Body of pancreas (tissue), 4 donors: ENCODE results near the gene ZCCHC7. TPM values are rescaled to one million over a fixed set of nuclear protein-coding genes. Genes with fewer than 3 reads are reported as not detected.
"Not testable (repeated sequence)": the region's sequence is repeated elsewhere in the genome, so short reads cannot be mapped to it uniquely, and the experiment has no call there.

ENCODE experiments used
- ATAC-seq: fragments of 150-250 bp; one replicate; pipeline ENCODE4 v1.9.1; 2016
- DNase-seq, 4 donors: peaks; one replicate each; pipeline ENCODE4 v3.0.0-alpha.2; 2019
- H3K27ac ChIP-seq, 4 donors: fragments of 200-600 bp; sonication (generic); 1 replicate in 3 of 4; 2 replicates in 1 of 4; pipeline versions ENCODE4 v1.5.1 to v1.6.1; 2016 to 2019; ENCODE audit warnings: mild to moderate bottlenecking in 1 of 4, mixed read lengths in 1 of 4, moderate library complexity in 1 of 4
- H3K27me3 ChIP-seq, 2 donors: fragments of 200-600 bp; sonication (generic); one replicate each; pipeline ENCODE4 v1.6.0; 2016; ENCODE audit warnings: mild to moderate bottlenecking in 1 of 2
- H3K36me3 ChIP-seq, 2 donors: fragments of 200-600 bp; sonication (generic); replicated peaks in 1 of 2; 2 replicates each; pipeline ENCODE4 v1.5.1; 2016; ENCODE audit warnings: low read depth in 2 of 2; ENCODE audit not compliant: insufficient read depth in 1 of 2
- H3K4me1 ChIP-seq: fragments of 200-600 bp; sonication (generic); one replicate; pipeline ENCODE4 v1.6.0; 2016
- H3K4me3 ChIP-seq, 2 donors: fragments of 200-600 bp; sonication (generic); 1 replicate in 1 of 2; 2 replicates in 1 of 2; pipeline ENCODE4 v1.5.1; 2016 to 2019
- H3K9me3 ChIP-seq, 3 donors: fragments of 200-600 bp; sonication (generic); 1 replicate in 2 of 3; 2 replicates in 1 of 3; pipeline ENCODE4 v1.5.1; 2016
- POLR2A ChIP-seq, 3 donors: fragments of 450-650 bp; IDR thresholded peaks; one replicate each; pipeline ENCODE4 v1.6.1; 2016; ENCODE audit warnings: antibody characterized with exemption in 3 of 3, mild to moderate bottlenecking in 2 of 3
- WGBS, 2 donors: methylation state at CpG; one replicate each; pipeline ENCODE4 v1.1.5; 2017; 5-methylcytosine and 5-hydroxymethylcytosine counted together
- intact Hi-C: fragments of 100-400 bp; cut with DNase I; formaldehyde crosslinking; loops from one replicate; pipeline ENCODE4 v1.15.1; 2023
- total RNA-seq, 2 donors: library from RNA; depleted of rRNA; stranded (reverse); fragments of >200 nt; gene quantifications; one replicate each; pipeline ENCODE4 v1.1.0, GENCODE V29; 2016
- TF ChIP-seq, protein P1 (sequence below), 7 experiments: fragments of 450-650 bp in 4 of 7; fragments of 200-600 bp in 3 of 7; sonication (generic) in 3 of 7; IDR thresholded peaks; one replicate each; pipeline ENCODE4 v1.5.1; 2016 to 2019; ENCODE audit warnings: antibody characterized with exemption in 7 of 7

The ZCCHC7 gene
- total RNA-seq, 2 donors from 2014 or later = 10.1 to 18.1 TPM

DNA sequence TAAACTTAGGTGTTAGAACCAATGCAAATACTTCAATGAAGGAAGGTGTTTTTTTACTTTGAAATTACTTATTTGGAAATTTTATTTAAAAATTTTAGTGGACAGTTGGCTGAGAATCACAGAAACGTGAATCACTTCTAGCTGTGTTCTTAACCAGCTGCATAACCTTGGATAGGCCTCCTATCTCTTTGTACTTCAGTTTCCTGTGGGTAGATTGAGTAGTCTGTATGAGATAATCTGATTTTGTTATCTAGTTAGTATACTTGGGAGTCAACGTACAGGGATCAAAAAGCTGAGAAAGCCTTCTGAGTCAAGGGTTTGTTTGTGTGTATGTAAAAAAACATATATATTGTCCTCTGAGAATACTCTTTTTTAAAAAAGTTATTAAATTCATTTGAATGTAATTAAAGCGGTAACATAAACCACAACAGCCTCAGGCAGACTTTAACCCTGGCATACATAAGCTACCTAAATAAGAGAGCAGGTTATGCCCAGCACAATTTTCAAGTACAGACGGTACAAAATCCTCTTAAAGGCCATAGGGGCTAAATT lies 38.1 kb upstream of the ZCCHC7 start:
- TF ChIP-seq, protein P1, sequence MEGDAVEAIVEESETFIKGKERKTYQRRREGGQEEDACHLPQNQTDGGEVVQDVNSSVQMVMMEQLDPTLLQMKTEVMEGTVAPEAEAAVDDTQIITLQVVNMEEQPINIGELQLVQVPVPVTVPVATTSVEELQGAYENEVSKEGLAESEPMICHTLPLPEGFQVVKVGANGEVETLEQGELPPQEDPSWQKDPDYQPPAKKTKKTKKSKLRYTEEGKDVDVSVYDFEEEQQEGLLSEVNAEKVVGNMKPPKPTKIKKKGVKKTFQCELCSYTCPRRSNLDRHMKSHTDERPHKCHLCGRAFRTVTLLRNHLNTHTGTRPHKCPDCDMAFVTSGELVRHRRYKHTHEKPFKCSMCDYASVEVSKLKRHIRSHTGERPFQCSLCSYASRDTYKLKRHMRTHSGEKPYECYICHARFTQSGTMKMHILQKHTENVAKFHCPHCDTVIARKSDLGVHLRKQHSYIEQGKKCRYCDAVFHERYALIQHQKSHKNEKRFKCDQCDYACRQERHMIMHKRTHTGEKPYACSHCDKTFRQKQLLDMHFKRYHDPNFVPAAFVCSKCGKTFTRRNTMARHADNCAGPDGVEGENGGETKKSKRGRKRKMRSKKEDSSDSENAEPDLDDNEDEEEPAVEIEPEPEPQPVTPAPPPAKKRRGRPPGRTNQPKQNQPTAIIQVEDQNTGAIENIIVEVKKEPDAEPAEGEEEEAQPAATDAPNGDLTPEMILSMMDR (IDR thresholded peaks at IDR 0.05) = no peak
- TF ChIP-seq POLR2A (IDR thresholded peaks at IDR 0.05) = no peak
- ATAC-seq = no peak
- Histone ChIP-seq H3K4me1 (peaks cover 42% of the 10 kb centered on the region), H3K4me3 (no peak overlapping the region), H3K27ac (no peak overlapping the region), H3K27me3 (no peaks in the 10 kb centered on the region), H3K9me3 (no peaks in the 10 kb centered on the region), H3K36me3 (peaks cover 0 to 3% of the 10 kb centered on the region in 2 donors)
- no peak for DNase-seq
- intact Hi-C loops = no loop called here
- 39 to 45% methylated on average over 4 of the region's 4 CpGs for WGBS, 2 donors

- Histone ChIP-seq H3K4me3 (no peak overlapping the region), H3K4me1 (peaks cover 42% of the 10 kb centered on the region), H3K9me3 (no peaks in the 10 kb centered on the region), H3K27me3 (no peaks in the 10 kb centered on the region), H3K36me3 (peaks cover 0 to 3% of the 10 kb centered on the region in 2 donors), H3K27ac (no peak overlapping the region)
- no peak for DNase-seq
- TF ChIP-seq POLR2A (IDR thresholded peaks at IDR 0.05) = no peak
- TF ChIP-seq, protein P1 (IDR thresholded peaks at IDR 0.05) = no peak
- intact Hi-C loops = no loop called here
- ATAC-seq = no peak
Measured at GRCh38 chr9:37083654-37084053, 36.7 kb upstream of the ZCCHC7 start.

DNA sequence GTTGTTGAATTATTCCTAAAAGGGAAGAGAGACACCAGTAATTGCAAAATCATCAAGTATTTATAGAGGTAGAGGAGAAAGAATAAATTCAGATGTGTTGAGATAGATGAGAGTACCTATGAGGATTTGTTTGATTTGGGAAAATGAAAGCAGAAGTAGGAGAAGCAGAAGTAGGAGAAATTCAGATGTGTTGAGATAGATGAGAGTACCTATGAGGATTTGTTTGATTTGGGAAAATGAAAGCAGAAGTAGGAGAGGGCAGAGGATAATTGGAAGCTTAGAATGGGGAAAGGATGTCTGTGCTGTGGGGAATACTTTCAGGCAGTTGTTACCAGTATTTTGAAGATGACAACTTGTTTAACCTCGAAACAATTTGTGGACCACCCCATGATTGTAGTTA lies 35.1 kb upstream of the ZCCHC7 start:
- no peak overlapping the region for H3K4me3 ChIP-seq
- no peaks in the 10 kb centered on the region for H3K27me3 ChIP-seq
- ATAC-seq (no peak), DNase-seq (no peak)
- H3K4me1 ChIP-seq = peaks cover 37% of the 10 kb centered on the region
- no peaks in the 10 kb centered on the region for H3K9me3 ChIP-seq
- peaks cover 0 to 3% of the 10 kb centered on the region in 2 donors for H3K36me3 ChIP-seq
- no peak overlapping the region for H3K27ac ChIP-seq
- TF ChIP-seq POLR2A (IDR thresholded peaks at IDR 0.05) = no peak
- TF ChIP-seq, protein P1 (IDR thresholded peaks at IDR 0.05) = no peak
- 100% methylated on average over 1 of the region's 1 CpG for WGBS, 2 donors
- intact Hi-C loops = no loop called here

GRCh38 chr9:37092714-37093295 lies 27.6 kb upstream of the ZCCHC7 start:
- H3K27me3 ChIP-seq, ATAC-seq, H3K4me1 ChIP-seq, H3K27ac ChIP-seq, H3K9me3 ChIP-seq, intact Hi-C loops, H3K36me3 ChIP-seq, H3K4me3 ChIP-seq, DNase-seq: not testable (repeated sequence)
- 52 to 62% methylated on average over 3 to 4 of the region's 5 CpGs for WGBS, 2 donors

DNA sequence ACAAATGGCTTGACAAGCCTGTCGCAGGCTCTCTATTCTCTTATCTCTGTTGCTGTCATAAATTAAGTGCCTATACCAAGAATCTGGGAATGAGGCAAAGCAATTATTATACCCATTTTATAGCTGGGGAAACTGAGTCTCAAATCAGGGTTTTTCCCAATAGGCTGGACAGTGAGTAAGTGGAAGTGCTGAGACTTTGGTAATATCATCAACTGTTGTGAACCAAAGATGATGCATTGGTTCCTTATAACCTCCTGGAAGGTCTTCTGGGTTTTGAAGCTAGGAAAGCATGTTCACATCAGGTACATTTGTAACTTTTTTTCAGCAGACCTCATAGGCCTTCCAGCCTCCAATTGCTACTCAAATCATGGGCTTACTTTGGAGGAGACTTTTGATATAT lies 25.6 kb upstream of the ZCCHC7 start:
- WGBS, 2 donors = 58% methylated on average over 1 of the region's 1 CpG

More for the DNA sequence above, 25.6 kb upstream of the ZCCHC7 start:
- intact Hi-C loops = no loop called here
- no peak overlapping the region for H3K27ac ChIP-seq
- H3K36me3 ChIP-seq = no peaks in the 10 kb centered on the region
- no peaks in the 10 kb centered on the region for H3K9me3 ChIP-seq
- no peaks in the 10 kb centered on the region for H3K4me1 ChIP-seq
- TF ChIP-seq POLR2A (IDR thresholded peaks at IDR 0.05) = no peak
- TF ChIP-seq, protein P1 (IDR thresholded peaks at IDR 0.05) = no peak
- no peak overlapping the region for H3K4me3 ChIP-seq
- ATAC-seq = no peak
- no peak for DNase-seq
- H3K27me3 ChIP-seq = no peaks in the 10 kb centered on the region
